Nephron progenitor cell (in vitro differentiated cells): ENCODE data around the gene KPNA3.
"Not testable (repeated sequence)": the region's sequence is repeated elsewhere in the genome, so short reads cannot be mapped to it uniquely, and the experiment has no call there.

Experiments
- DNase-seq: peaks from one replicate; pipeline ENCODE4 v3.0.0; 2021
- H3K27ac Mint-ChIP-seq: 2 replicates; pipeline ENCODE4 v1.8.0; 2021; ENCODE audit warnings: mild to moderate bottlenecking, moderate library complexity, mixed read lengths
- H3K27me3 Mint-ChIP-seq: 2 replicates; pipeline ENCODE4 v1.8.0; 2021; ENCODE audit warnings: mild to moderate bottlenecking, low read depth, mixed read lengths; ENCODE audit not compliant: poor library complexity
- H3K36me3 Mint-ChIP-seq: 2 replicates; pipeline ENCODE4 v1.8.0; 2021; ENCODE audit warnings: low read depth, mixed read lengths
- H3K4me1 Mint-ChIP-seq: 2 replicates; pipeline ENCODE4 v1.8.0; 2021; ENCODE audit warnings: mixed read lengths
- H3K4me3 Mint-ChIP-seq: 2 replicates; pipeline ENCODE4 v1.8.0; 2021; ENCODE audit warnings: mild to moderate bottlenecking, moderate library complexity, mixed read lengths
- H3K9me3 Mint-ChIP-seq: 2 replicates; pipeline ENCODE4 v1.8.0; 2021; ENCODE audit warnings: mild to moderate bottlenecking, moderate library complexity, mixed read lengths
- TF ChIP-seq, protein P1 (sequence below): fragments of 200-600 bp; sonication (generic); IDR thresholded peaks from 2 replicates; pipeline ENCODE4 v1.5.0; 2021; ENCODE audit warnings: antibody characterized with exemption

The KPNA3 gene

DNA sequence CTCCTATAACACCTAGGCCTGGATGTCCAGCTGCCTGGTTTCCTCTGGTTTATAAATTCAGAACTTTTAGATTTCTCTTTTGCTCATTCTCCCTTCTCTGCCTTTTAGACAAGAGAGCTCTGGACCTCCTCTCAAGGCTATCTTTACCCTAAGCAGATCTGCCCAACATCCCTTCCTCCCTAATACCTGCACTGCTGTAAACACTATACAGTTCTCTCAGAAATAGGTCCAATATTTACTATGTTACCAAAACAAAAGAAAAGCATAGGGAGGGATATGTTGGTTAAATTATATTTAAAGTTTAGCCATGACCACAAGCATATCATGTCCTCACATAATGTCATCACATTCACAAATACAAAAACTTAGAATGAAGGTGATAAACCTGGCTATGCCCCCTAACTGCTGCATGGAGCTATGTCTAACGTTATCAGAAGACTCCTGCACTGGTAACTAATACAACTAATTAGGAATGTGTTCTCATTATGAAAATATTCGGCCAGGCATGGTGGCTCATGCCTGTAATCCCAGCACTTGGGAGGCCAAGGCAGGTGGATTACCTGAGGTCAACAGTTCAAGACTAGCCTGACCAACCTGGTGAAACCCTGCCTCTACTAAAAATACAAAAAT lies 18.0 kb downstream of the KPNA3 start:
- Mint-ChIP-seq H3K4me3 (no peak overlapping the region), H3K36me3 (peaks cover 50% of the 10 kb centered on the region), H3K27ac (no peak overlapping the region), H3K27me3 (peaks cover 3% of the 10 kb centered on the region), H3K4me1 (peaks cover 4% of the 10 kb centered on the region), H3K9me3 (peaks cover 16% of the 10 kb centered on the region)
- DNase-seq = no peak
- TF ChIP-seq, protein P1, sequence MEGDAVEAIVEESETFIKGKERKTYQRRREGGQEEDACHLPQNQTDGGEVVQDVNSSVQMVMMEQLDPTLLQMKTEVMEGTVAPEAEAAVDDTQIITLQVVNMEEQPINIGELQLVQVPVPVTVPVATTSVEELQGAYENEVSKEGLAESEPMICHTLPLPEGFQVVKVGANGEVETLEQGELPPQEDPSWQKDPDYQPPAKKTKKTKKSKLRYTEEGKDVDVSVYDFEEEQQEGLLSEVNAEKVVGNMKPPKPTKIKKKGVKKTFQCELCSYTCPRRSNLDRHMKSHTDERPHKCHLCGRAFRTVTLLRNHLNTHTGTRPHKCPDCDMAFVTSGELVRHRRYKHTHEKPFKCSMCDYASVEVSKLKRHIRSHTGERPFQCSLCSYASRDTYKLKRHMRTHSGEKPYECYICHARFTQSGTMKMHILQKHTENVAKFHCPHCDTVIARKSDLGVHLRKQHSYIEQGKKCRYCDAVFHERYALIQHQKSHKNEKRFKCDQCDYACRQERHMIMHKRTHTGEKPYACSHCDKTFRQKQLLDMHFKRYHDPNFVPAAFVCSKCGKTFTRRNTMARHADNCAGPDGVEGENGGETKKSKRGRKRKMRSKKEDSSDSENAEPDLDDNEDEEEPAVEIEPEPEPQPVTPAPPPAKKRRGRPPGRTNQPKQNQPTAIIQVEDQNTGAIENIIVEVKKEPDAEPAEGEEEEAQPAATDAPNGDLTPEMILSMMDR = no peak

DNA sequence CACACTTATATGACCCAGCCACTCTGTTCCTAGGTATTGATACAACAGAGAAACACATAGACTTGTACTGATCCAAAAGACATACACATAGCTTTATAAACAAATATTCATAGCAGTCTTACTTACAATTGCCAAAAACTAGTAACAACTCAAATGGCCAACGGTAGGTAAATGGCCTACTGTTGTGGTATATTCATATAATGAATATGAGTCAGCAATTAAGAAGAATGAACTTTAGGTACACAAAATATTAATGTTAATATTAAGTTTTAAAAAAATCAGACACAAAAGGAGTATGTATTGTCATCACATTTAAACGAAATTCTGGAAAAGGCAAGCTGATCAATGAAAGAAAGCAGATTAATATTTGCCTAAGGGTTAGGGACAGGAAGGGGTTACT lies 19.7 kb downstream of the KPNA3 start:
- no peak for DNase-seq
- Mint-ChIP-seq H3K27me3 (peaks cover 3% of the 10 kb centered on the region), H3K36me3 (peaks cover 57% of the 10 kb centered on the region), H3K4me3 (no peak overlapping the region), H3K4me1 (peaks cover 3% of the 10 kb centered on the region), H3K27ac (no peak overlapping the region), H3K9me3 (peaks cover 16% of the 10 kb centered on the region)
- TF ChIP-seq, protein P1 = no peak

DNA sequence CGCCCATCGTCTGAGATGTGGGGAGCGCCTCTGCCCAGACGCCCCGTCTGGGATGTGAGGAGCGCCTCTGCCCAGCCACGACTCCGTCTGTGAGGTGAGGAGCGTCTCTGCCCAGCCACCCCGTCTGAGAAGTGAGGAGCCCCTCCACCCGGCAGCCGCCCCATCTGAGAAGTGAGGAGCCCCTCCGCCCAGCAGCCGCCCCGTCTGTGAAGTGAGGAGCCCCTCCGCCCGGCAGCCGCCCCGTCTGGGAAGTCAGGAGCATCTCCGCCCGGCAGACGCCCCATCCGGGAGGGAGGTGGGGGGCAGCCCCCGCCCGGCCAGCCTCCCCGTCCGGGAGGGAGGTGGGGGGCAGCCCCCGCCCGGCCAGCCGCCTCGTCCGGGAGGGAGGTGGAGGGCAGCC lies 30.7 kb downstream of the KPNA3 start:
- Mint-ChIP-seq H3K9me3 (peaks cover 80% of the 10 kb centered on the region), H3K36me3 (peaks cover 80% of the 10 kb centered on the region)
- H3K27ac Mint-ChIP-seq, H3K27me3 Mint-ChIP-seq, H3K4me1 Mint-ChIP-seq, H3K4me3 Mint-ChIP-seq, DNase-seq: not testable (repeated sequence)

DNA sequence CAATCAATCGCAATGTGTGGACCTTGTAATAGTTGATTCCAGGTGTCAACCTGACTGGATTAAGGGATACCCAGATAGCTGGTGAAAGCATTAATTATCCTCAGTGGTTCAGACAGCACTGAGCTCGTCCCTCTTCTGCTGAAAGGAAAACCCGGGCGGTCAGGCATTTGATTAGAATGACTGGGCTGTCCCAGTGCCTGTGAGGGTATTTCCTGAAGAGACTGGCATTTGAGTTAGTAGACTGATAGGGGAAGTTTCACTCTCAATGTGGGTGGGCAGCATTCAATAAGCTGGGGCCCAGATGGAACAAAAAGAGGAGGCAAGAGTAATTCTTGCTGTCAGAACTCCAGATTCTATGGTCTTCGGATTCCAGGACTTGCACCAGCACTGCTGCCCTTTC lies 31.9 kb downstream of the KPNA3 start:
- no peak for DNase-seq
- H3K27ac Mint-ChIP-seq = no peak overlapping the region
- H3K4me1 Mint-ChIP-seq = peaks cover 8% of the 10 kb centered on the region
- peaks cover 88% of the 10 kb centered on the region for H3K36me3 Mint-ChIP-seq
- H3K27me3 Mint-ChIP-seq = no peaks in the 10 kb centered on the region
- peaks cover 87% of the 10 kb centered on the region for H3K9me3 Mint-ChIP-seq
- TF ChIP-seq, protein P1 = no peak
- H3K4me3 Mint-ChIP-seq = no peak overlapping the region

DNA sequence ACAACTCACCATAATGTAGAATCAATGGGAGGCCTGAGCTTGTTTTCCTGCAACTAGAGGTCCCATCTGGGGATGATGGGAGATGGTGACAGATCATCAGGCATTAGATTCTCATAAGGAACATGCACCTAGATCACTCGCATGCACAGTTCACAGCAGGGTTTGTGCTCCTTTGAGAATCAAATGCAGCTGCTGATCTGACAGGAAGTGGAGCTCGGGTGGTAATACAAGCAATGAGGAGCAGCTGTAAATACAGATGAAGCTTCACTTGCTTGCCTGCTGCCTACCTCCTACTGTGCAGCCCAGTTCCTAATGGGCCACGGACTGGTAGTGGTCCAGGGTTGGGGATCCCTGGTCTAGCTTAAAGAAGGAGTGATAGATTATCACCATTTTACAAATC lies 33.0 kb downstream of the KPNA3 start:
- H3K4me1 Mint-ChIP-seq = peaks cover 3% of the 10 kb centered on the region
- no peaks in the 10 kb centered on the region for H3K27me3 Mint-ChIP-seq
- DNase-seq = no peak
- no peak overlapping the region for H3K27ac Mint-ChIP-seq
- peaks cover 88% of the 10 kb centered on the region for H3K36me3 Mint-ChIP-seq
- no peak overlapping the region for H3K4me3 Mint-ChIP-seq
- peaks cover 88% of the 10 kb centered on the region for H3K9me3 Mint-ChIP-seq
- TF ChIP-seq, protein P1 = no peak

DNA sequence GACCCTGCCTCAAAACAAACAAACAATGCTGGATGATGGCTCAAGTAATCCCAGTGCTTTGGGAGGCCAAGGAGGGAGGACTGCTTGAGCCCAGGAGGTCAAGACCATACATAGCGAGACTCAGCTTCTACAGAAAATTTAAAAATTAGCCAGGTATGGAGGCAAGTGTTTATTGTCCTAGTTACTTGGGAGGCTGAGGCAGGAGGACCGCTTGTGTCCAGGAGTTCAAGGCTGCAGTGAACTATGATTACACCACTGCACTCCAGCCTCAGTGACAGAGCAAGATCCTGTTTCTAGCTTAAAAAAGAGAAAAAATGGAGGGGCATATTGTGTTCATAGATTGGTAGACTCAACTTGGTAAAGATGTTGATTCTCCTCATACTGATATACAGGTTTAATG lies 36.2 kb downstream of the KPNA3 start:
- TF ChIP-seq, protein P1 = no peak
- Mint-ChIP-seq H3K9me3 (peaks cover 84% of the 10 kb centered on the region), H3K4me3 (no peak overlapping the region), H3K4me1 (no peaks in the 10 kb centered on the region), H3K27ac (no peak overlapping the region), H3K36me3 (peaks cover 97% of the 10 kb centered on the region), H3K27me3 (no peaks in the 10 kb centered on the region)
- no peak for DNase-seq
